HG03095 (cell line): Measurements from ENCODE around the gene CWC15.
"Not testable (repeated sequence)": the region's sequence is repeated elsewhere in the genome, so short reads cannot be mapped to it uniquely, and the experiment has no call there.

Experiments
- ATAC-seq: cut with Tn5 transposase; IDR thresholded peaks from one replicate; pipeline ENCODE4 v1.9.1; 2021; ENCODE audit warnings: moderate library complexity; ENCODE audit not compliant: unreplicated experiment

Gene CWC15

DNA sequence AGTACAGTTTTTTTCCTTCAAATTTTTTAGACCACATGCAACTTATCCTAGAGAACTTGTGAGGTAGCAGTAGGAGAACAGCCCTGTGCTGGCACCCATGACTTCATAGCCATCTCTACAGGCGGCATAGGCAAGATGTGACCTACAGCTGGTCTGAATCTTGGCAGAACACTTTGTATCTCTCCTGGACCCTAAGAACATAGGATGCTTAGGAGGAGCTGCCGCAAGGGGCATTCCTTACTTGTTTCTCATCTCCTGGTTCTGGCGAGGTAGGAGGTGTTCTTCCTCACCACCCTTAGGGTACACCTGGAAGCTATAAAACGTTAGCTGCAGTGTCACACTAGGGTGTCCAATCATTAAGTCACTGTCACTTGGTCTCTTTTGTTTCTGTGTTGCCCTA, 16.4 kb downstream of the CWC15 start:
- ATAC-seq, result no peak

DNA sequence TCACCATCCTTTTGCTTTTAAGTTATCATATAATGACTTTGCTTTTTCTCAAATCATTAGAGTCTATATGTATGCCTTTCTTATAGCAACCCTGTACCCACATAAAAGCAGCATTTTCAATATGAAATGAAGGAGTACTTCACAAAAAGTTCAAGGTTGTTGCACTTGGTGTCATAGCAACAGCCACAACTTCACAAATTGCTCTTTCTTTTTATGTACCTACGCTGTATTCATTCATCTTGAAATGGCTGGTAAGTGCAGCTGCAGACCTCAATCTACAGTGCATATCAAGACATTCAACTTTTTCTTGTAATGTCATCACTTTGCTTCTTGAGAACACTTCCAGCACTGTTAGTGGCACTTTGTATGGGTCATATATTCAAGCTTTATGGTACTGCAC, 18.6 kb downstream of the CWC15 start:
- ATAC-seq, result no peak

DNA sequence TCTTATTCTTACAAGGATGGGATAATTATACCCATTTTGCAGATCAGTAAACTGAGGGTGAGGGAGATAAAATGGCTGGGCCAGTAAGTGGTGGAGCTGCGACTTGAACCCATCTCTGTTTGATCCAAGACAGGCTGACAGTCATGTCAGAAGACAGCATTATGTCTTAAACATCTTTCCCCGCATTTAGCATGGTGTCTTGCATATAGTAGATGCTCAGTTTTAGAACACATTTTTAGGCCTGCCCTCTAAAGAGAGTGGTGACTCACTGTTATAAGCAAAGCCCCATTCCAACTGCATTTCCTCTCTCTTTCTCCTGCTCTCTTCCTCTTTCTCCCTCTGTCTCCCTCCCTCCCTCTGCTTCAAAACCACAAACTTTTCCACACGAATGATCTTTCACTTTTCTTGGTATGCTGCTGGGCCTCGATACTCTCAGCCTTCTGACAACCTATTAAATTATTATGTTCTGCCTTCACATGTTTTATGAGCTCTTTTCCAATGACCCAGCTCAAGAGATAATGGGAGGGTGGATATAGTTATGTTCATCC, 25.2 kb downstream of the CWC15 start:
- ATAC-seq, result no peak

DNA sequence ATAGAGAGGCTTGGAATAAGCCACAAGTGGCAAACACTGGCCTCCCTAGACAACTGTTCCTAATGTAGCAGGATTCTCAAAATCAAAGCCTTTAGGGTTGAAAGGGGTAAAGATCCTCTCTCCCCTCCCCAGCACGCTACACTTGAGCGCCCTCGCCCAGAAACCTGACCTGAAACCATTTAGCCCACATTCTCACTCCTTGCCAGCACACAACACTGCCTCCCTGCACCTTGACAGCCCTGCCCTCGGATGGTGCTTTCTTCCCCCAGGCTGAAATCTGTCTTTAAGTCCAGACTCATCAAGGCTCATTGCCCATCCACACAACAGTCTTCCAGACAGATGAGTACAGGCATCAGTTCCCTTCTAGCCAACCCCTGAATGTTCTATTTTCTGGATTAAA, 26.5 kb downstream of the CWC15 start:
- no peak for ATAC-seq

DNA sequence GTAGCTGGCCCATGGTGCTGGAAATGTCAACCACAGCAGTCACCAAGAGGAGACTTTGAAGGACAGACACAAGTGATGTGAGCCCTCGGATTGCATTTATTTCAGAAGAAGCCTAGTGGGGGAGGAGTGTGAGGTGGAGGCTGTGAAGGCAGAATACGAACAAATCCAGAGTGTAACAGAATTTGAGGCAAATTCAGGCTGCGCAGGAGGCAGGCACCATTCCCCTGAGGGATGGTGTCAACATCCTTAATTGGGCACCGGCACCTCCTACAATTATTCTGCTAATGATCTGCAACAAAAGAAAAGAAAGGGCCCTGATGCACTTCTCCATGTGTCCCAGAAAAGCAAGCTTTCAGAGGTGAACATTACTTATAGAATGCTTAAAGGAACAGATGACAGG, 32.2 kb downstream of the CWC15 start:
- no peak for ATAC-seq

DNA sequence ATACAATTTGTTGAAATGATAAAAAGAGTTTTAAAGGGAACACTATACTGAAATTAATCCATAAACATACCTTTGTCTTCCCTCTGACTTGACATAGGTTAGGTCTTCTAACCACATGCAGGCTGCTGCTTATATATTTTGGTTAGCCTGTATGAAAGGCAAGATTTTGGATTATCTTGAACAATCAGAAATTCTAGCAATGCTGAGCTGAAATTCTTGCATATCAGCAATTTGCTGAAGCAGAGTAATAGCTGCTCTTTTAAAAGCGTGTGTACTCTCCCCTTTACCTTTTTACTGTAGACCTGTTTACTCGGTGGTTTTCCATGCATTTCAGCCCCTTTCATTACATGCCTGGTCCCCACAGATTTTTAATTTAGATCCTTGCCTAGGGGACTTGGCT, 34.0 kb downstream of the CWC15 start:
- no peak for ATAC-seq

DNA sequence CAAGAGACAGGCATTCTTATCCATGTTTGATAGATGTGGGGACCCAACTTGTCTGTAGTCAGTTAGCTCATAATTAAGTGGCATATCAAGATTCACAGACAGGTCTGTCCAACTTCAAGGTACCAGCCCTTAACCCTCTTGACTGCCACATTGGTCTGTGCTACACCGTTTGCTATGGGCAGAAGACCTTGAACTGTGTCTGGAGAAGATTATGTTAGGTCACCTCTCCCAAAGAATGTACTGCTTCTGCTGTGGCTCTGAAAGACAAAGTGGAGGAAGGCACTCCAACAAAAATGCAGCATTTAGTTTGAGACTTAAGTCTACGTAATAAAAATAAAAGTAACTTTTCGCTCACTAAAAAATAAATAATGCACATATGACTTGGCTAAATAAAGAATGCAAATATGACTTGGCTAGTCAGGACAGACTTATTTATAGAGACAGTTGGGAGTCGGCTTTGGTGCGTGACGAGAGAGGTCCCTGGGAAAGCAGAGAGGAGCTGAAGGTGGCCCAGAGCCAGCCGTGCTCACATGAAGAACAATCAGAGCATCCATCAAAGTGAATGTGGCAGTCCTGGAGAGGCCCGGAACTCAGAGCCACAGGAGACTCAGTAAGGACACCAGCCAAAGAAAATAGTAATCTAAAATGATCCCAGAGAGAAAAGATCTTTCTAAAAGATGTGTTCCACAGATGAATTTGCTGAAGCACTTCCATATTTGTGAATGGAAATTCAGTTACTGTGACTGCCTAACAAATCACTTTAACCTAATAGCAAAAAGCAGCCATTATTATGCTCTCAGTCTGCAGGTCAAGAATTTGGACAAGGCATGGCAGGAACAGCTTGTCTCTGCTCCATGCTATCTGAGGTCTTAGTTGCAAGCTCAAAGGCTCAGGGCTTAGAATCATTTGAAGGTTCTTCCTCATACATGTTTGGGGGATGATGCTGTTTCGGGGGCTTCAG, 35.0 kb downstream of the CWC15 start:
- no peak for ATAC-seq

DNA sequence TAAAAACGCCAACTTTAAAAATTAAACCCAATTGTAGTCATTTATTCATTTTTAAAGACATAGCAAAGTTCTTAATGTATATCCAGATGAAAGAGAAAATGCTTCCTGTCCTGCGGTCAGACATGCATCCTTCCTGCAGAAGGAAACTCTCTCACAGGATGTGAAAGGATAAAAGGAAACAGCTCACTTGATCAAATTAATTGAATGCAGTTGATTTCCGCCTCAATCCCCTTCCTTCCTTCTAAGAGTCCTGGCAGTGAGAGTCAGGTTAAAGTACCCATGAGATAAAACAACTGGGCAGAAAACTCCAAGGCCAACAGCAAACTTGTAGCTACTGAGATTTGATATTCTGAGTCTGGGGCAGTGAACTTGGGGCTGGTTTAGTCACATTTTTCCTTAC, 38.5 kb downstream of the CWC15 start:
- no peak for ATAC-seq

DNA sequence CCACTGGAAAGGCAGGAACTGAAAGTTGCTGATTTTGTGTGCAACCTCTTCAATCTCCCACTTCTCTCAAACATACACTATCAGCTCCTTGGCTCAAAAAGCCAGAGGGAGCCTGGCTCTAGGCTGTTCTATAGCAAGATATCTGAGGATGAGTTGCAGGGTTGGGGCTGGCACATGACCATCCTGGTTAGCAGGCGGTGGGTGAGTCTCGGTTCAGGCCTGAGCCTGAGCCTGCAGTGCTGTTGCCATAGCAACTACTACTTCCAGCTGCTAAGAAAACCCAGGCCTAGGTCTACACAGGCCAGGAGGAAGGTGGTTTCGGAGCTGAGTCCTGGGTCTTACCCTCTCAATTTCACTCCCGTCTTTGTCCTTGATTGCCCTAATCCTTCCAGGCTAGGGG, 39.0 kb downstream of the CWC15 start:
- no peak for ATAC-seq

DNA sequence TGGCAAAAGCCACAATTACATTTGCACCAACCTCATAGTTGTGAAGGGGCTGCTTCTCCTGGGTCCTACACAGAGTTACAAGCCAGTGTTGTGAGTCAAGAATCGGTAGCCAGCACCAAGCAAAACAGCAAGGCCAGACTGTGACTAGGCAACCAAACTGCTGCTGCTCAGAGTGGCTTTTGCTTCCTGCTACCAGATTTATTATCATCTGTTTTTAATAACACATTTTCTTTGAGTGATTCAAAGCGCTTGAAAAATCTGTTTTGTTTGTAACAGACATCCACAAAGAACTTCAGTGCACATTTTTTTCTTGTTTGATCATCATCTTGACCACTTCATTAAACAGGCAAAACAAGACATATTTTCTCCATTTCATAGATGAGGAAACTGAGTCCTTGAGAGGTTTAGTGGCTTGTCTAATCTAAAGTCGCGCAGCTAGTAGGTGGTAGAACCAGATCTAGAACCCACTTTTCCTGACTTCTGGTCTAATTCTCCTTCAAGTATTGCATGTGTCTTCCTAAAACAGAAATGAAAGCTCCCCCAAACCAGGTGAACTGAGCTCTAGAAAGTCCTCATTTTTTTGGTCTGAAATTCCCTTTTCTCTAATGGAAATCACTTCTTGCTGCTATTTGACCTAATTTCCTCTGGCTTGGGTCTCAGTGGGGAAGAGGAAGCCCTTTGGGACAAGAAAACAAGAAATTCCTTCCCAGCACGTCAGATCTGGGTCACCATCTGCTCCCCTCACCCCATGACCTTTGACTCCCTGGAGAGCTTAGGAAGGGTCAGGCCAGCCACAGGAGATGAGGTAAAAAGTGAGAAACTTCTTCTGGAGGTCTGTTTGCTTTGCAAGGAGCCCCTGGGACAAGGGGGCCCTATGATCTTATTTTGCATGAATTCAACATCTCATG, 39.9 kb downstream of the CWC15 start:
- ATAC-seq, result no peak

DNA sequence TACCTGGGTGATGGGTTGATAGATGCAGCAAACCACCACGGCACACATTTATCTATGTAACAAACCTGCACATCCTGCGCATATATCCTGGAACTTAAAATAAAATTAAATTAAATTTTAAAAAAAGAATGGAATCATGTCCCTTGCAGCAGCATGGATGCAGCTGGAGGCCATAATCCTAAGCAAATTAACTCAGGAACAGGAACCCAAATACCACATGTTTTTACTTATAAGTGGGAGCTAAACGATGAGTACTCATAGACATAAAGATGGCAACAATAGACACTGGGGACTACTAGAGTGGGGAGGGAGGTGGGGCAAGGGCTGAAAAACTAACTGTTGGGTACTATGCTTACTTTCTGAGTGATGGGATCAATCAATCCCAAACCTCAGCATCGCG, 40.9 kb downstream of the CWC15 start:
- ATAC-seq, result no peak

DNA sequence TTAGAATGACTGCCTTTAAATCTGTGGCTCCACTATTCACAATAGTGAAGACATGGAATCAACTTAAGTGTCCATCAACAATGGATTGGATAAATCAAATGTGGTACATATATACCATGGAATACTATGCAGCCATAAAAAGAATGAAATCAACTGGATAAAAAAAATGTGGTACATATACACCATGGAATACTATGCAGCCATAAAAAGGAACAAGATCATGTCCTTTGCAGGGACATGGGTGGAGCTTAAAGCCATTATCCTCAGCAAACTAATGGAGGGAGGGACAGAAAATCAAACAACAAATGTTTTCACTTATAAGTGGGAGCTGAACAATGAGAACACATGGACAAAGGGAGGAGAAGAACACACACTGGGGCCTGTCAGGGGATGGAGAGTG, 41.3 kb downstream of the CWC15 start:
- ATAC-seq, result not testable (repeated sequence)

DNA sequence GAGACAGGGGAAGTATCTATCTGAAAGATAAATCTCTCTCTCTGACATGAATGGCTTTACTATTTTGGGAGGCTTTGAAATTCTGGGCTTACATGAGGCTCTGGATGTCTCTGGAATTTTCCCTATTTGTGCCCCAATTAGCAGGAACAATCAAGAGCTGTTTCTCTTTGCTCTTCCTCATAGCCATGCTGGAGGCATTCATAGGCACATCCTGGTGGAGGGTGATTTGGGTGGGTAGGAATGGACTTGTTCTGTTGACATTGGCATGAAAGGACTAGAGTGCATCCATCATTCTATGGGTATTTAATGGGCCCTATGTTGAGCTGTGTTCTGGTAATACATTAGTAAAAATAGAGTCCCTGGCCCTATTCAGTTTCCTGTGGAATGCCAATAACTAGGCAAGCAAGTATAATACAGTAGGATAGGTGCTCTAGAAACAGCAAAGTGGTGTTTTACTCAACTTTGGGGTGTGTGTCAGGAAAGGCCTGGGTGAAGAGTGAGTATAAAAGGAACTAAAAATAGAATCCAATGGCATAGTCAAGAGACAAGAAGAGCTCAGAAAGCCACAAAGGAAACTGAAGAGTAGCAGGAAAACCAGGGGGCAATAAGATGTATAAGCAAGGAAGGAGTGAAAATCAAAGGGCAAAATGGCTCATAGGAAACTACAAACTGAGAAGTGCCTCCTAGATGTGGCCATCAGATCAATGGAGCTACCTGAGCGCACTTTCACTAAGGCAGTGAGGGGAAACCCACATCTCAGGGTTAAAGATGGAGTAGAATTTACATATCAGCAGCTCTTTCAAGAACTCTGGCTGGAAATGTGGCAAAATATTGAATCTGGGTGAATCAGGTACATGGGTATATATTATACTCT, 45.0 kb downstream of the CWC15 start:
- ATAC-seq, result no peak

DNA sequence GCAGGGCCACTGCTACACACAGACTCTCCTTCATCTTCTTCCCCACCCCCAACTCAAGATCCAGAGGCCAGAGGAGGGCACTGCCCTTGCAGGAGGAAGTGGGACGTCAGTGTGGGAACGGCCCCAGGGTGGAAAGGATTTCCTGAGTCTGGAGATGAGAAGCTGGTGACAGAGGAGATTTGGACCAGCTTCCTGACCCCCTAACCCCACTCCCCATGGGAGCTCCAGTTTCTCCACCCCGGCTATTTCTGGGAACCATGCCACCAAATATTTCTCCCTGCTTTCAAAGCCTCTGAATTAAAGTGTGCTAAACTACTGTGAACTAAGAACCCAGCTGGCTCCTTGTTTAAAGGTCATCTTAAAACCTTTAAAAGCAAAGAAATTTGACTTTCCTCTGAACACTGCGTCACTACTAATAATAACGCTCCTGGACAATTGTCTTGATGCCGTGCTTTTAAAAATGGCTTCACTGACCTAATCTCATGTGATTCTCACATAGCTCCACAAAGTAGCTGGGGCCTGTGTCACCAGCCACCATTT, 46.6 kb downstream of the CWC15 start:
- no peak for ATAC-seq

DNA sequence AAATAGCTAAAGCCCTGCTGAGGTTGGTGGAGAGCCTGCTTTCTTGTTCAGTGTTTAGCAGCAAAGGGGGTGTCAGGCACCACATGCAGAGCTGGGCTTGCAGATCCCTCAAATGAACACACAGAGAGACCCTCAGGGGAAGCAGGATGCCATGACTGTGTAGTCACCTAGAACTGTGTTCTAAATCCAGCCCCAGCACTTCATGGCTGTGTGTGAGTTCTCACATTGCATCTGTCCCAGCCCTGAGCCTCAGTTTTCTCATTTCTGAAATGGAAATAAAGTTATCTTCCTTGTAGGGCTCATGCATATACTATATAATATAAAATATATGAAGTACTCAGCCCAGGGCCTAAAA, 47.1 kb downstream of the CWC15 start:
- no peak for ATAC-seq

DNA sequence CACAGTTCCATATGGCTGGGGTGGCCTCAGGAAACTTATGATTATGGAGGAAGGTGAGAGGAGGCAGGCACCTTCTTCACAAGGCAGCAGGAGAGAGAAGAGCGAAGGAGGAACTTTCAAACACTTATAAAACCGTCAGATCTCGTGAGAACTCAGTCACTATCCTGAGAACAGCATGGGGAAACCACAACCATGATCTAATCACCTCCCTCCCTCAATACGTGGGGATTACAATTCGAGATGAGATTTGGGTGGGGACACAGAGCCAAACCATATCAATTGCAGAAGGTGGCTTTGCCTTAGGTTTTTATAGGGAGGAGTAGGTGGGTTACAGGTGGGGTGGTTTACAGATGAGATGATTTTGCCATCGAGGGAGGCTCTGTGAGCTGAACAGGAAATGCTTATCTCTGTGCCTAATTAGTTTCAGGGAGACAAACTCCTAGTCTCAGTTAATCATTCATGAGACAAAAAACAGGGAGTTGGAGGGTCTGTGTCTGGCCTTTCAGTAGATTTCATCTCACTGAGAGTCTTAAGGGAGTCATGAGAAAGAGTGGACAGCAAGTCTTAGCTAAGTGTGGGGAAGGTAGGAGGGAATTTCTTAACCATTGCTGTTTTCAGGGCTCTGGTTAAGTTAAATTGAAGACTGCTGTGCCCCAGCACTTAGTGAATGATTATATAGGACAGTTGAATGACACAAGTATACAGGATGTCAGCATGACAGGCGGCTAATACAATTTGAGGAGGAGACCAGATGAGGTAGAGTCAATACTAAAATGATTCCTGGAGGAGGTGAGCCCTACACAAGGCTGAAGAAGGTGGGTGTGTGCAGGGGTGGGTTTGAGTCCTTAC, 47.7 kb downstream of the CWC15 start:
- no peak for ATAC-seq

DNA sequence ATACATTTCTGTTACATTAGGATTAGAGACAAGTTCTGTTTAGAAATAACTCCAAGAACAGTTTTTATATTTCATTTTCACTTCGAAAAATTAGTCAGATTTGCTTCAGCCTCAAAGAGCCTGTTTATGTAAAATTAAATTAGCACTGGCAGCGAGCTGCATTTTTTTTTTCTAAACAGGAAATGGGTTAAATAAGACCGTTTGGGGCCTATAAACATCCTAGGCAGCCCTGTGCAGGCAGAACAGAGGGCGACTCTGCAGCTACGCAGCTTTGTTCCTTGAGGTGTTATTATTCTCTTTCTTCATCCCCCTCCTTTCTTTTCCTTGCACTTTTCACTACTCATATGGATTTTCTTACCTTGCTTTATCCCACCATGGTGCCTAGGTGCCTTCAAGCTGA, 48.7 kb downstream of the CWC15 start:
- ATAC-seq, result no peak

DNA sequence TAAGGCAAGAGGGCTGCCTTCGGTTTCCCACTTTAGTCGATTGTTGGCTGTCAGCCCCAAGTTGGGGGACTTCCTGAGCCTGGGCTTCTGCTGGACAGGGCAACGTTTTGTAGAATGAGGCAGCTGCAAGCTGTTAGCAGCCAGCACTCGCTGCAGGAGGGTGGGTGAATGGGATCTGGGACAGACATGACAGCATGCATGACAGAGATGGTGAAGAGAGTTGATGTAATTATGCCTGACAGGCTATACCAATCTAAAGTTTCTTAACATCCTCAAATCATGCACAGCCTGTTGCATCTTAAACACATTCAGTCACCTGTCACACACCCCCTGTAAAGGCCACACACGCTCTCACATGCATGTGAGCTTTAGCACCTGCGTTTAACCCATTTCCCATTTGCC, 49.2 kb downstream of the CWC15 start:
- ATAC-seq, result no peak

DNA sequence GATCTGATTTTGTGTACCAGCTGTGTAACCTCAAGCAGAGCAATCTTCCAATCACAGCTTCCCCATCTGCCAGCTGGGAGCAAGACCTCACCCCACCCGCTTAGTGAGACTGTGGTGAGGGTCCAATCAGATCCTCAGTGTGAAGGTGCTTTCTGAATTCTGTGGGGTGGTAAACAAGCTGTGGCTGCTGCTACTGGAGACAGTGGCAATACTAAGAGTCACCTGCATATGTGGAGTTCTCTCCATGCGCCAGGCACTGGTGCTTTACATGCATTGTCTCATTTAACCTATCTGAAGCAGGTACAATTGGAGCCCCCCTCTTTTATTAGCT, 50.4 kb downstream of the CWC15 start:
- no peak for ATAC-seq
